ENCODE results near the gene ZNF816. TPM values are rescaled to one million over a fixed set of nuclear protein-coding genes. Genes with fewer than 3 reads are reported as not detected.

ZNF816 gene
- total and polyA plus RNA-seq, 2 donors from 2014 or later = 4.4 to 16.6 TPM

- H3K9ac ChIP-seq (ENCODE audit: low read length in 3 of 3) = peak overlapping the region; percentile 39 to 64 (median 54)
- H3K27ac ChIP-seq (ENCODE audit: low read depth in 2 of 2, low read length in 2 of 2) = peak overlapping the region in 1 of 2 donors; percentile 67
- H3K4me3 ChIP-seq (ENCODE audit: low read length in 3 of 3) = peak overlapping the region; percentile 75 to 85 (median 84)
- peak in 1 of 5 donors; percentile 14 for DNase-seq
- TF ChIP-seq CTCF (IDR thresholded peaks at IDR 0.05; ENCODE audit: borderline replicate concordance, extremely low read depth, insufficient read depth) = no peak
- no peaks in the 10 kb centered on the region for H3K27me3 ChIP-seq (ENCODE audit: control insufficient read depth, insufficient read depth, low read length)
- H3K36me3 ChIP-seq (ENCODE audit: control insufficient read depth in 2 of 3, insufficient read depth in 3 of 3, low read length in 3 of 3) = peaks cover 0 to 5% (median 0%) of the 10 kb centered on the region in 3 donors
- intact Hi-C loops (cut with DNase I) = no loop called here
- no peak for FAIRE-seq
- peaks cover 0 to 11% (median 0%) of the 10 kb centered on the region in 3 donors for H3K4me1 ChIP-seq (ENCODE audit: control insufficient read depth in 2 of 3, insufficient read depth in 2 of 3, low read depth in 1 of 3, low read length in 3 of 3)
- H3K9me3 ChIP-seq (ENCODE audit: control insufficient read depth in 2 of 3, insufficient read depth in 1 of 3, low read length in 3 of 3) = peaks cover 0 to 19% (median 0%) of the 10 kb centered on the region in 3 donors
Observed at GRCh38 chr19:52961981-52962380, 700 bp downstream of the ZNF816 start.

- peaks cover 0 to 18% (median 5%) of the 10 kb centered on the region in 3 donors for H3K36me3 ChIP-seq (ENCODE audit: control insufficient read depth in 2 of 3, insufficient read depth in 3 of 3, low read length in 3 of 3)
- intact Hi-C loops (cut with DNase I) = no loop called here
- no peak overlapping the region for H3K27ac ChIP-seq (ENCODE audit: low read depth in 2 of 2, low read length in 2 of 2)
- peaks cover 0 to 23% (median 0%) of the 10 kb centered on the region in 3 donors for H3K9me3 ChIP-seq (ENCODE audit: control insufficient read depth in 2 of 3, insufficient read depth in 1 of 3, low read length in 3 of 3)
- no peak overlapping the region for H3K4me3 ChIP-seq (ENCODE audit: low read length in 3 of 3)
- no peaks in the 10 kb centered on the region for H3K27me3 ChIP-seq (ENCODE audit: control insufficient read depth, insufficient read depth, low read length)
- FAIRE-seq (no peak), DNase-seq (no peak)
- no peak overlapping the region for H3K9ac ChIP-seq (ENCODE audit: low read length in 3 of 3)
- H3K4me1 ChIP-seq (ENCODE audit: control insufficient read depth in 2 of 3, insufficient read depth in 2 of 3, low read depth in 1 of 3, low read length in 3 of 3) = peaks cover 0 to 11% (median 0%) of the 10 kb centered on the region in 3 donors
- TF ChIP-seq CTCF (IDR thresholded peaks at IDR 0.05; ENCODE audit: borderline replicate concordance, extremely low read depth, insufficient read depth) = no peak
Observed at GRCh38 chr19:52959613-52960295, 2.9 kb downstream of the ZNF816 start.

- FAIRE-seq = no peak
- TF ChIP-seq CTCF (IDR thresholded peaks at IDR 0.05; ENCODE audit: borderline replicate concordance, extremely low read depth, insufficient read depth) = no peak
- peaks cover 4 to 29% (median 9%) of the 10 kb centered on the region in 3 donors for H3K36me3 ChIP-seq (ENCODE audit: control insufficient read depth in 2 of 3, insufficient read depth in 3 of 3, low read length in 3 of 3)
Observed at GRCh38 chr19:52957591-52957990, 5.1 kb downstream of the ZNF816 start.

More at GRCh38 chr19:52957591-52957990, 5.1 kb downstream of the ZNF816 start:
- peaks cover 0 to 7% (median 0%) of the 10 kb centered on the region in 3 donors for H3K4me1 ChIP-seq (ENCODE audit: control insufficient read depth in 2 of 3, insufficient read depth in 2 of 3, low read depth in 1 of 3, low read length in 3 of 3)
- no peak for DNase-seq
- no peaks in the 10 kb centered on the region for H3K27me3 ChIP-seq (ENCODE audit: control insufficient read depth, insufficient read depth, low read length)
- H3K9me3 ChIP-seq (ENCODE audit: control insufficient read depth in 2 of 3, insufficient read depth in 1 of 3, low read length in 3 of 3) = peaks cover 0 to 28% (median under 1%) of the 10 kb centered on the region in 3 donors
- H3K4me3 ChIP-seq (ENCODE audit: low read length in 3 of 3) = no peak overlapping the region
- H3K27ac ChIP-seq (ENCODE audit: low read depth in 2 of 2, low read length in 2 of 2) = no peak overlapping the region
- intact Hi-C loops (cut with DNase I) = no loop called here
- no peak overlapping the region for H3K9ac ChIP-seq (ENCODE audit: low read length in 3 of 3)

All from kidney (tissue), 14 donors.